HEK293 (cell line): ENCODE measurements around the gene DNAJC6.

ENCODE experiments used
- CTCF ChIA-PET: fragments of 350-600 bp; formaldehyde crosslinking; extraction: SDS; loops from one replicate; lab custom pipeline; 2021; ENCODE audit warnings: antibody characterized with exemption; lab: Yijun Ruan, JAX
- POLR2A ChIA-PET: fragments of 300-600 bp; formaldehyde crosslinking; extraction: SDS; loops from one replicate; lab custom pipeline; 2020; ENCODE audit warnings: antibody characterized with exemption, inconsistent platforms; lab: Yijun Ruan, JAX
- H3K27ac ChIP-seq: fragments of 200-500 bp; sonication (Bioruptor generic); 2 replicates; pipeline ENCODE4 v1.5.1; 2014; ENCODE audit warnings: low read depth, low read length, control low read depth, inconsistent platforms; ENCODE audit errors: extremely low read depth
- H3K36me3 ChIP-seq, 2 experiments: fragments of 200-500 bp in 1 of 2; sonication (Bioruptor generic) in 1 of 2; 1 replicate in 1 of 2; 2 replicates in 1 of 2; pipeline ENCODE4 v1.5.1; 2014 to 2017; ENCODE audit warnings: inconsistent platforms in 2 of 2, low read length in 2 of 2; ENCODE audit not compliant: control insufficient read depth in 2 of 2, insufficient read depth in 1 of 2
- H3K4me1 ChIP-seq: fragments of 200-500 bp; sonication (Bioruptor generic); 2 replicates; pipeline ENCODE4 v1.5.1; 2014; ENCODE audit warnings: mild to moderate bottlenecking, low read length, inconsistent platforms; ENCODE audit not compliant: control insufficient read depth, insufficient read depth
- H3K4me3 ChIP-seq: 2 replicates; pipeline ENCODE4 v1.5.1; 2011; ENCODE audit warnings: low read depth, mild to moderate bottlenecking, control low read depth, low read length, moderate library complexity
- H3K9me3 ChIP-seq: fragments of 200-500 bp; sonication (Bioruptor generic); 2 replicates; pipeline ENCODE4 v1.5.1; 2014; ENCODE audit warnings: low read depth, low read length, inconsistent platforms; ENCODE audit not compliant: control insufficient read depth, insufficient read depth
- BCL6B ChIP-seq: fragments of 450-650 bp; formaldehyde crosslinking; IDR thresholded peaks from 2 replicates; pipeline ENCODE4 v1.5.1; 2017; ENCODE audit warnings: missing biosample characterization, missing genetic modification characterization
- GLIS1 ChIP-seq: fragments of 450-650 bp; formaldehyde crosslinking; IDR thresholded peaks from 2 replicates; pipeline ENCODE4 v1.5.1; 2016; ENCODE audit warnings: missing biosample characterization, missing genetic modification characterization
- IKZF3 ChIP-seq: fragments of 450-650 bp; IDR thresholded peaks from 2 replicates; pipeline ENCODE4 v1.5.0; 2018; ENCODE audit warnings: missing biosample characterization, mild to moderate bottlenecking, missing genetic modification characterization, moderate library complexity
- KLF17 ChIP-seq: fragments of 450-650 bp; formaldehyde crosslinking; IDR thresholded peaks from 2 replicates; pipeline ENCODE4 v1.5.1; 2016; ENCODE audit warnings: missing biosample characterization, missing genetic modification characterization
- MYNN ChIP-seq: fragments of 450-650 bp; formaldehyde crosslinking; IDR thresholded peaks from 2 replicates; pipeline ENCODE4 v1.5.1; 2016; ENCODE audit warnings: missing biosample characterization, missing genetic modification characterization, borderline replicate concordance
- REPIN1 ChIP-seq: fragments of 450-650 bp; formaldehyde crosslinking; IDR thresholded peaks from 2 replicates; pipeline ENCODE4 v1.5.1; 2017; ENCODE audit warnings: missing biosample characterization, missing genetic modification characterization, low read depth
- TCF7L2 ChIP-seq: IDR thresholded peaks from 2 replicates; pipeline ENCODE4 v1.6.1; 2011; ENCODE audit warnings: low read depth, mild to moderate bottlenecking, inconsistent platforms, low read length, moderate library complexity, borderline replicate concordance
- ZBTB21 ChIP-seq: fragments of 450-650 bp; formaldehyde crosslinking; IDR thresholded peaks from 2 replicates; pipeline ENCODE4 v1.5.1; 2017; ENCODE audit warnings: missing biosample characterization, missing genetic modification characterization
- ZNF121 ChIP-seq: fragments of 450-650 bp; formaldehyde crosslinking; IDR thresholded peaks from 2 replicates; pipeline ENCODE4 v1.5.1; 2016; ENCODE audit warnings: missing biosample characterization, missing genetic modification characterization
- ZNF184 ChIP-seq: fragments of 450-650 bp; IDR thresholded peaks from 2 replicates; pipeline ENCODE4 v1.5.1; 2018; ENCODE audit warnings: missing biosample characterization, mild to moderate bottlenecking, missing genetic modification characterization
- ZNF2 ChIP-seq: fragments of 450-650 bp; formaldehyde crosslinking; IDR thresholded peaks from 2 replicates; pipeline ENCODE4 v1.5.1; 2016; ENCODE audit warnings: missing biosample characterization, missing genetic modification characterization
- ZNF211 ChIP-seq: fragments of 450-650 bp; formaldehyde crosslinking; IDR thresholded peaks from 2 replicates; pipeline ENCODE4 v1.5.1; 2016; ENCODE audit warnings: low read depth, missing biosample characterization, missing genetic modification characterization
- ZNF214 ChIP-seq: fragments of 450-650 bp; formaldehyde crosslinking; IDR thresholded peaks from 2 replicates; pipeline ENCODE4 v1.5.1; 2017; ENCODE audit warnings: missing biosample characterization, mild to moderate bottlenecking, missing genetic modification characterization, borderline replicate concordance
- ZNF354C ChIP-seq: fragments of 450-650 bp; formaldehyde crosslinking; IDR thresholded peaks from 2 replicates; pipeline ENCODE4 v1.5.1; 2016; ENCODE audit warnings: missing biosample characterization, missing genetic modification characterization, low read depth, borderline replicate concordance
- ZNF426 ChIP-seq: fragments of 450-650 bp; formaldehyde crosslinking; IDR thresholded peaks from 2 replicates; pipeline ENCODE4 v1.5.1; 2017; ENCODE audit warnings: missing biosample characterization, missing genetic modification characterization, mild to moderate bottlenecking, inconsistent platforms, moderate library complexity
- ZNF473 ChIP-seq: fragments of 450-650 bp; formaldehyde crosslinking; IDR thresholded peaks from 2 replicates; pipeline ENCODE4 v1.5.1; 2017; ENCODE audit warnings: missing biosample characterization, missing genetic modification characterization
- ZNF510 ChIP-seq: fragments of 450-650 bp; formaldehyde crosslinking; IDR thresholded peaks from 2 replicates; pipeline ENCODE4 v1.5.1; 2018; ENCODE audit warnings: mild to moderate bottlenecking, missing genetic modification characterization, missing biosample characterization; ENCODE audit not compliant: insufficient replicate concordance
- ZNF518A ChIP-seq: fragments of 450-650 bp; formaldehyde crosslinking; conservative IDR thresholded peaks from 2 replicates; pipeline ENCODE4 v1.5.1; 2016; ENCODE audit warnings: low read depth, missing biosample characterization, missing genetic modification characterization
- ZNF549 ChIP-seq: fragments of 450-650 bp; IDR thresholded peaks from 2 replicates; pipeline ENCODE4 v1.5.1; 2018; ENCODE audit warnings: missing biosample characterization, missing genetic modification characterization, mild to moderate bottlenecking, inconsistent platforms, moderate library complexity
- ZNF596 ChIP-seq: fragments of 450-650 bp; IDR thresholded peaks from 2 replicates; pipeline ENCODE4 v1.5.0; 2018; ENCODE audit warnings: missing biosample characterization, mild to moderate bottlenecking, missing genetic modification characterization, moderate library complexity
- ZNF701 ChIP-seq: fragments of 450-650 bp; formaldehyde crosslinking; IDR thresholded peaks from 2 replicates; pipeline ENCODE4 v1.5.1; 2016; ENCODE audit warnings: missing biosample characterization, missing genetic modification characterization
- ZNF777 ChIP-seq: fragments of 450-650 bp; formaldehyde crosslinking; IDR thresholded peaks from 2 replicates; pipeline ENCODE4 v1.5.1; 2017; ENCODE audit warnings: missing biosample characterization, missing genetic modification characterization, borderline replicate concordance
- TF ChIP-seq, protein P1 (sequence below): fragments of 450-650 bp; IDR thresholded peaks from 2 replicates; pipeline ENCODE4 v1.5.1; 2018; ENCODE audit warnings: missing biosample characterization, mild to moderate bottlenecking, missing genetic modification characterization
- TF ChIP-seq, protein P2 (sequence below): fragments of 450-650 bp; formaldehyde crosslinking; IDR thresholded peaks from 2 replicates; pipeline ENCODE4 v1.5.1; 2016; ENCODE audit warnings: missing biosample characterization, missing genetic modification characterization

The DNAJC6 gene

GRCh38 chr1:65435987-65436386 lies 126.6 kb downstream of the DNAJC6 start:
- POLR2A ChIA-PET, result interaction anchor here (1.7 kb wide), 1 partner anchor 16 kb away, joined by 5 read pairs; the partner anchor contains the start of genes LEPR and LEPROT
- no peak for TF ChIP-seq BCL6B (tag by site-specific recombination)
- TF ChIP-seq ZNF2 (tag by site-specific recombination), result no peak
- no peak for TF ChIP-seq ZNF473 (tag by site-specific recombination)
- no peak for TF ChIP-seq ZBTB21 (tag by site-specific recombination)
- TF ChIP-seq ZNF518A, result no peak
- TF ChIP-seq ZNF596 (tag by site-specific recombination), result no peak
- TF ChIP-seq ZNF777 (tag by site-specific recombination), result no peak
- TF ChIP-seq, all 188 proteins: peak for 0
- Histone ChIP-seq H3K4me1 (no peaks in the 10 kb centered on the region), H3K9me3 (no peaks in the 10 kb centered on the region), H3K27ac (no peak overlapping the region), H3K36me3 (peaks cover 0 to 11% of the 10 kb centered on the region in 2 experiments; a peak in 1 of 3 replicates), H3K4me3 (no peak overlapping the region)
- CTCF ChIA-PET, result interaction anchor here (0.6 to 1.5 kb wide), 4 partner anchors 139 to 216 kb away, joined by 3 to 5 read pairs (median 4); no protein-coding TSS in a partner anchor

- Histone ChIP-seq H3K9me3 (no peaks in the 10 kb centered on the region), H3K4me1 (peaks cover 5% of the 10 kb centered on the region; the same call in 1 of the 2 replicates), H3K27ac (no peak overlapping the region), H3K4me3 (no peak overlapping the region), H3K36me3 (no peaks in the 10 kb centered on the region)
- CTCF ChIA-PET, result interaction anchor here (0.6 to 1.7 kb wide), 3 partner anchors 8 to 142 kb away, joined by 4 to 5 read pairs (median 5); no protein-coding TSS in a partner anchor
- POLR2A ChIA-PET, result interaction anchor here (0.7 to 1.7 kb wide), 2 partner anchors 17 to 251 kb away, joined by 3 to 5 read pairs; partner anchors contain the start of genes LEPR and LEPROT
- TF ChIP-seq ZNF2 (tag by site-specific recombination), result no peak
- TF ChIP-seq MYNN, result no peak
- no peak for TF ChIP-seq ZNF701
- TF ChIP-seq, protein P1, sequence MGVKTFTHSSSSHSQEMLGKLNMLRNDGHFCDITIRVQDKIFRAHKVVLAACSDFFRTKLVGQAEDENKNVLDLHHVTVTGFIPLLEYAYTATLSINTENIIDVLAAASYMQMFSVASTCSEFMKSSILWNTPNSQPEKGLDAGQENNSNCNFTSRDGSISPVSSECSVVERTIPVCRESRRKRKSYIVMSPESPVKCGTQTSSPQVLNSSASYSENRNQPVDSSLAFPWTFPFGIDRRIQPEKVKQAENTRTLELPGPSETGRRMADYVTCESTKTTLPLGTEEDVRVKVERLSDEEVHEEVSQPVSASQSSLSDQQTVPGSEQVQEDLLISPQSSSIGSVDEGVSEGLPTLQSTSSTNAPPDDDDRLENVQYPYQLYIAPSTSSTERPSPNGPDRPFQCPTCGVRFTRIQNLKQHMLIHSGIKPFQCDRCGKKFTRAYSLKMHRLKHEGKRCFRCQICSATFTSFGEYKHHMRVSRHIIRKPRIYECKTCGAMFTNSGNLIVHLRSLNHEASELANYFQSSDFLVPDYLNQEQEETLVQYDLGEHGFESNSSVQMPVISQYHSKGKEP (tag by site-specific recombination), result no peak
- no peak for TF ChIP-seq ZNF354C (tag by site-specific recombination)
- TF ChIP-seq ZNF184, result no peak
- TF ChIP-seq GLIS1 (tag by site-specific recombination), result no peak
- no peak for TF ChIP-seq ZNF214 (tag by site-specific recombination)
- no peak for TF ChIP-seq IKZF3 (tag by site-specific recombination)
- no peak for TF ChIP-seq REPIN1 (tag by site-specific recombination)
- TF ChIP-seq ZNF549 (tag by site-specific recombination), result no peak
- TF ChIP-seq ZNF211 (tag by site-specific recombination), result no peak
- no peak for TF ChIP-seq TCF7L2
- TF ChIP-seq ZNF121, result no peak
- TF ChIP-seq, protein P2, sequence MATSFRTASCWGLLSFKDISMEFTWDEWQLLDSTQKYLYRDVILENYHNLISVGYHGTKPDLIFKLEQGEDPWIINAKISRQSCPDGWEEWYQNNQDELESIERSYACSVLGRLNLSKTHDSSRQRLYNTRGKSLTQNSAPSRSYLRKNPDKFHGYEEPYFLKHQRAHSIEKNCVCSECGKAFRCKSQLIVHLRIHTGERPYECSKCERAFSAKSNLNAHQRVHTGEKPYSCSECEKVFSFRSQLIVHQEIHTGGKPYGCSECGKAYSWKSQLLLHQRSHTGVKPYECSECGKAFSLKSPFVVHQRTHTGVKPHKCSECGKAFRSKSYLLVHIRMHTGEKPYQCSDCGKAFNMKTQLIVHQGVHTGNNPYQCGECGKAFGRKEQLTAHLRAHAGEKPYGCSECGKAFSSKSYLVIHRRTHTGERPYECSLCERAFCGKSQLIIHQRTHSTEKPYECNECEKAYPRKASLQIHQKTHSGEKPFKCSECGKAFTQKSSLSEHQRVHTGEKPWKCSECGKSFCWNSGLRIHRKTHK (tag by site-specific recombination), result no peak
- TF ChIP-seq ZNF510, result no peak
- TF ChIP-seq KLF17, result no peak
- no peak for TF ChIP-seq ZNF426 (tag by site-specific recombination)
These were observed 128.3 kb downstream of the DNAJC6 start for GRCh38 chr1:65437616-65438015.
